Muscle of leg (tissue), 11 donors: ENCODE data around the gene PLSCR4. TPM values are rescaled to one million over a fixed set of nuclear protein-coding genes. Genes with fewer than 3 reads are reported as not detected.

Source experiments
- DNase-seq: peaks from one replicate; pipeline ENCODE4 v3.0.0; 2013
- H3K27ac ChIP-seq: one replicate; pipeline ENCODE4 v1.5.1; 2013; ENCODE audit warnings: mild to moderate bottlenecking, low read length, control low read depth
- H3K27me3 ChIP-seq: one replicate; pipeline ENCODE4 v1.6.1; 2013; ENCODE audit warnings: low read length; ENCODE audit not compliant: control insufficient read depth, insufficient read depth
- H3K36me3 ChIP-seq: one replicate; pipeline ENCODE4 v1.6.1; 2013; ENCODE audit warnings: low read length; ENCODE audit not compliant: control insufficient read depth, insufficient read depth
- H3K4me1 ChIP-seq: one replicate; pipeline ENCODE4 v1.6.1; 2013; ENCODE audit warnings: low read length; ENCODE audit not compliant: control insufficient read depth, insufficient read depth
- H3K4me3 ChIP-seq: one replicate; pipeline ENCODE4 v1.5.1; 2013; ENCODE audit warnings: low read length, control low read depth
- H3K9me3 ChIP-seq: replicated peaks from 2 replicates; pipeline ENCODE4 v1.6.1; 2013; ENCODE audit warnings: low read depth, low read length; ENCODE audit not compliant: control insufficient read depth
- WGBS: methylation state at CpG from one replicate; pipeline ENCODE4 v1.1.5; 2013; ENCODE audit warnings: missing lambda C conversion rate; ENCODE audit not compliant: insufficient coverage; 5-methylcytosine and 5-hydroxymethylcytosine counted together
- polyA plus RNA-seq, 8 donors: library from polyadenylated mRNA; unstranded; fragments of 120-200 nt; gene quantifications; one replicate each; pipeline versions ENCODE4 v1.2.1 to v1.2.3, GENCODE V29; 2013; ENCODE audit warnings: inconsistent platforms in 1 of 8, low replicate concordance in 1 of 8; ENCODE audit not compliant: insufficient read length in 8 of 8, insufficient read depth in 1 of 8
- total RNA-seq: library from RNA; stranded (reverse); fragments of 120-200 nt; gene quantifications from one replicate; pipeline ENCODE4 v1.2.4, GENCODE V29; 2013

Gene PLSCR4
- total and polyA plus RNA-seq, 9 donors, result 10.9 to 26.2 (median 15.3) TPM

DNA sequence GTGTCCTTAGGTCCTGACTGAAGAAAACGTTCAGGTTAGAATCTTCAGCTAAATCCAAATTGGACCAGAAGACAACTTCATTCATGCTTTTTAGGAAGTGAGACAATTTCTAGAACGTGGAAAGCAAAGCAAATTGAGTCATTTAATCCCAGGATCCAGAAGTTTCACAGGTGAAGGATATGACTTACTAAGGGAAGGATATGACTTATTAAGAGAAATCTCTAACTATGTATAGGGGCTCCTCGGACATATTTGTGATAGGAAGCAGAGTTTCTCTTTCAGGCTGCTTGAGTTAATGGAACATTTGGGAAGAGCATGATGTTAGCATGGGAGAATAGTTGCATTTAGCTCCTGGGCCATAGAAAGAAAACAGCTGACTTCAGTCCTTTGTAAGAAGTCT lies 73.8 kb downstream of the PLSCR4 start:
- no peaks in the 10 kb centered on the region for H3K27me3 ChIP-seq
- H3K27ac ChIP-seq, result no peak overlapping the region
- no peaks in the 10 kb centered on the region for H3K9me3 ChIP-seq
- no peak overlapping the region for H3K4me3 ChIP-seq
- no peak for DNase-seq
- no peaks in the 10 kb centered on the region for H3K36me3 ChIP-seq
- H3K4me1 ChIP-seq, result no peaks in the 10 kb centered on the region
- 20% methylated on average over 1 of the region's 3 CpGs for WGBS

DNA sequence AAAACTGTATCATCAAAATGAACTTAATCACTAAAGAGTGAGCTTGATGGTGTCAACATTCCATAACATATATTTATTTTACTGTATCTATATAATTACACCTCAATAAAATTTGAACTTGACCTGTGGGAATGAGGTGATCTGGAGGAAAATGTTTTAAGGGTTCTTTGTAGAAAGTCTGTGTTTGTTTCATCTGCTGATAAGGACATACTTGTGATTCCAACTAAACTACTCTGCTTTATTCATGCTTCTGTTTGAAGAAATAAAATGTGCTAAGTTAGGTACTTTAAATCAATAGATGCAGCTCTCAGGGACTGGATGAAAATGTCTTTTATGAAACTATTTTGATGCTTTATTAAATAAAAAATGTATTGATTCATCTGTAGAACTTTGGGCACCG lies 78.3 kb downstream of the PLSCR4 start:
- no peaks in the 10 kb centered on the region for H3K27me3 ChIP-seq
- H3K4me3 ChIP-seq, result no peak overlapping the region
- H3K4me1 ChIP-seq, result no peaks in the 10 kb centered on the region
- WGBS, result 50% methylated on average over 1 of the region's 1 CpG
- H3K27ac ChIP-seq, result no peak overlapping the region
- H3K36me3 ChIP-seq, result no peaks in the 10 kb centered on the region
- no peaks in the 10 kb centered on the region for H3K9me3 ChIP-seq
- DNase-seq, result no peak

DNA sequence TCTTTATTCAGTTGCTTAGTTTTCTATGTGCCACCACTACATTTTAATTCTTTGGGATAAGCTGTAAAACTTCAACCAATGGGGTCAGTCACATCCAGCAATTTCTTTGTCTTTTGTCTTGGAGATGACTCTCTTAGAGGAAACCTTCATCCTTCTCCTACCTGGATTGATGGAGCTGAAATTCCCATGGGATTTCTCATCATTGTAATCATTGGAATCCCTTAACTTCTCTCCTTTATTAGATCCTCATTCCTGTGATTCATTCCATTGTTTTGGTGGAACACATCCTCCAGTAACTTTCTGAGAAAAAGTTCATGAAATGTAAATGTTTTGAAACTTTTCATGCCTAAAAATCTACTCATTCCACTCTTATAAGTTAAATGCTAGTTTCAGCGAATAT lies 80.3 kb downstream of the PLSCR4 start:
- H3K9me3 ChIP-seq, result no peaks in the 10 kb centered on the region
- H3K36me3 ChIP-seq, result no peaks in the 10 kb centered on the region
- no peaks in the 10 kb centered on the region for H3K27me3 ChIP-seq
- no peaks in the 10 kb centered on the region for H3K4me1 ChIP-seq
- H3K4me3 ChIP-seq, result no peak overlapping the region
- DNase-seq, result no peak
- no peak overlapping the region for H3K27ac ChIP-seq
- no CpG with 5 or more reads among the region's 1 CpG for WGBS

DNA sequence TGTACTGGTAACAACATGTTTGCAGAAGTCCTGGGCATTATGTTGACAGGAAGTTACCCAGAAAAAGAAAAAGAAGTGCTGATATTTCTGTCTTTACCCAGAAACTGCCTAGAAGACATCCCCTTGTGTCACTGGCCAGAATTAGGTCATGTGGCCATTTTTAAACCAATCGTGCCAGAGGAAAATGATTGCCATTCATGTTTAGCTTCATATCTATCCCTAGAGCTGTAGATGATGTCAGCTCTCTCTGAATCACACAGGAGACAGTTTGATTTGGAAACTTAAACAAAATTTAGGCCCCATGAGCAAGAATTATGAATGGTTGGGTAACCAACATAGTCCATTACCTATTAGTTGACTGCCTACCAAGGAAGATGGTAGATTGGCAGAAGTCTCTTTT lies 81.0 kb downstream of the PLSCR4 start:
- Histone ChIP-seq H3K27ac (no peak overlapping the region), H3K36me3 (no peaks in the 10 kb centered on the region), H3K9me3 (no peaks in the 10 kb centered on the region), H3K27me3 (no peaks in the 10 kb centered on the region), H3K4me1 (no peaks in the 10 kb centered on the region), H3K4me3 (no peak overlapping the region)
- DNase-seq, result no peak
- no CpG with 5 or more reads among the region's 1 CpG for WGBS

DNA sequence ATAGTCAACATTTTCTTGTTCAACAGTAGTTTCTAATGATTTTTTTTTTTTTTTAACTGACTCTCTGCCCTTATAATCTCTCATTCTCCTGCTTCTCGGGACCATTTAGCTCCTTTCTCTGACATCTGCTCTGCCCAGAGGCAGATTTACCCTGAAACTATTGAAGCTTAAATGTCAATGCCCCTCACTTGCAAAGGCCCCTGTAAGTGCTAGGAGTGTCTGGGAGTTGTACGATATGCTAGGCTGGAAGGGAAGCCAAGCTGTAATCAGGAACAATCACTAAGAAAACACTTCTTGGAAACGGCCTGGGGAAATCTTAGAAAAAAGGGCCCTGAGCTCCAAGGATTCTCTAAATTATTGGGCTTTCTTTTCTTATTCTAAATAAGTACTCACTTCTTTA lies 84.1 kb downstream of the PLSCR4 start:
- H3K4me1 ChIP-seq, result no peaks in the 10 kb centered on the region
- peak; percentile 44 for DNase-seq
- H3K4me3 ChIP-seq, result no peak overlapping the region
- no peak overlapping the region for H3K27ac ChIP-seq
- no CpG with 5 or more reads among the region's 3 CpGs for WGBS
- H3K9me3 ChIP-seq, result no peaks in the 10 kb centered on the region
- H3K36me3 ChIP-seq, result no peaks in the 10 kb centered on the region
- no peaks in the 10 kb centered on the region for H3K27me3 ChIP-seq

DNA sequence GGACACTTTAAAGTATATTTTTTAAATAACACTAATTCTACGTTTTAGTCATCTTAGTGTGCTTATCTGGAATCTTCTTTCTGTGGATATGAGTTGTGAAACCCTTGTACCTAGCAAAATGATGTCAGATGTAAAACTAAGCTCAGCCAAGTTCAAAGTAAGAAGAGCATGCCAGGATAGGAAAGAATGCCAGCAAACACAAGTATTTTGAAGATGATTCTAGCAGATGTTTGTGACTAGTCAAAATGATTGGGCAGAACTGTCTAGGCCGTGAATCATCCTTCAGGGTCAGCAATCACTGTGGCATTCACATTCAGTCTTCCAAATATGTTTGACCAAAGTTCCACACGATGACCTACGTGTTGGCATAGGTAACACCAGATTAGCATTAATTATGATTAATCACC lies 84.5 kb downstream of the PLSCR4 start:
- no peaks in the 10 kb centered on the region for H3K4me1 ChIP-seq
- H3K27me3 ChIP-seq, result no peaks in the 10 kb centered on the region
- H3K27ac ChIP-seq, result no peak overlapping the region
- no peaks in the 10 kb centered on the region for H3K9me3 ChIP-seq
- no peak overlapping the region for H3K4me3 ChIP-seq
- no peaks in the 10 kb centered on the region for H3K36me3 ChIP-seq
- peak; percentile 84 for DNase-seq
- WGBS, result no CpG with 5 or more reads among the region's 4 CpGs

DNA sequence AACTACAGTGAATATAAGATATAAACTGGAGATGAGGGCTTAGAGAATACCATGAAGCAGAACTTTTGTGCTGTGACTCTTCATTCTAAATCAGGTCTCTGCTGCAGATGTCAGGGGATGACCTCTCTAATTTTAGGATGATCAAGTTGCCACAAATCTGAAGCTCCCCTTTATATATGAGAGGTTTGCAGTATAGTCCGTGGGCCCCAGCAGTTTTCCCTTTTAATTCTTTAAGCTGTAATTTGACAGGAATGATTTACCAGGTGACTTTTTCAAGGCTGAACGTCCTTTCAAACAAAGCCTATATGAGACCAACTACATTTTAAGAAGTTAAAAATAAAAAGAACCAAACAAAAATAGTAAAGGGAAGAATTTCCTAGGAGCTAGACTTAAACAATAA lies 85.0 kb downstream of the PLSCR4 start:
- no peaks in the 10 kb centered on the region for H3K27me3 ChIP-seq
- no peak overlapping the region for H3K4me3 ChIP-seq
- WGBS, result no CpG with 5 or more reads among the region's 2 CpGs
- no peak for DNase-seq
- no peaks in the 10 kb centered on the region for H3K9me3 ChIP-seq
- no peaks in the 10 kb centered on the region for H3K36me3 ChIP-seq
- no peak overlapping the region for H3K27ac ChIP-seq
- no peaks in the 10 kb centered on the region for H3K4me1 ChIP-seq

DNA sequence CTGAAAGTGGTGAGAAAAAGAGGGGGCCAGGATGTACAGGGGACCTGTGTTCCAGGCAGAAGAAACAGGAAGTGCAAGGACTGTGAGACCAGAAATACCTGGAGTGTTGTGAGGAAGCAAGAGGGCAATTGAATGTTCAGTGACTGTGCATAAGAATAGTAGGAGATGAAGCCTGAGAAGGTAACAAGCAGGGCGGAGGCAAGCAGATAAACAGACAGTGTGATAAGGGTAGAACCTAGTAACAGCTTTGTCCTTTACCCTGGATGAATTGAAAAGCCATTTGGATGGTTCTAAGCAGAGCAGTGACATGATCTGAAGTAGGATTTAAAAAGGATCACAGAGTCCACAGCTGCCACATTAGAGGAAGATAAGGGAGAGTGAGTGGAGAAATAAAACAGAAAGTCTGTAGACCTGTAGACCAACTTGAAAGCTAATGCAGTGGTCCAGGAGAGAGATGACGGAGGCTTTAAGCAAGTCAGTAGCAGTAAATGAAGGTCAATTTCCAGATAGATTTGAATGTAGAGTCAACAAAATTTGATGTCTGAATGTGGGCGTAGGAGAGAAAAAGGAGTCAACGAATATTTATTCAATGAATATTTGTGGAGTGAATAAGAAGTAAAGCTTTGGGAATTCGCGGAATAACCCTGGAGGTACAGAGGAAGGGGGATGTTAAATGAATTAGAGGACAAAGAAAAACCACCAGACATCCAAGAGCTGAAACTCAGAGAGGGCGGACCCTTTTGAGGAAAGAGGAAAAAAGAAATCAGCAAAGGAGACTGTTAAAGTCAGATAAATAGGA lies 85.7 kb downstream of the PLSCR4 start:
- Histone ChIP-seq H3K9me3 (no peaks in the 10 kb centered on the region), H3K4me1 (peaks cover 2% of the 10 kb centered on the region), H3K27ac (no peak overlapping the region), H3K36me3 (no peaks in the 10 kb centered on the region), H3K4me3 (no peak overlapping the region), H3K27me3 (no peaks in the 10 kb centered on the region)
- no peak for DNase-seq
- WGBS, result 63% methylated on average over 7 of the region's 7 CpGs

DNA sequence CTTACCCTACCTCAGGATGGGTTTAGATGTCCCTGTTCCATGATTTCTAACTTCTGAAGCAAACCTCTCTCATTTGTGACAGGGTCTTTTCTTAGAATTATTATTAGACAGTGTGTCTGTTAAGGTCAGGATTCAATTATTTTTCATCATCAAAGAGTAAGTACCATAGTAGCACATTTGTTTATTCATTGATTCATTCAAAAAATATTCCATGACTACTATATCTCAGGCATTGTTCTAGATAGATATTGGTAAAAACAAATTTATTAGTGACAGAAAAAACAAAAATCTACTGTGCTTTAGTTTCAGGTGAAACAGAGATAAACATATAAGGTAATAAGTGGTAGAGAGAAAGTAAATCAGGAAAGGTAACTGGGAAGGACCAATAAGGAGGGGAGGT lies 86.4 kb downstream of the PLSCR4 start:
- Histone ChIP-seq H3K9me3 (no peaks in the 10 kb centered on the region), H3K4me3 (no peak overlapping the region), H3K4me1 (peaks cover 2% of the 10 kb centered on the region), H3K27ac (no peak overlapping the region), H3K36me3 (no peaks in the 10 kb centered on the region), H3K27me3 (no peaks in the 10 kb centered on the region)
- no peak for DNase-seq

DNA sequence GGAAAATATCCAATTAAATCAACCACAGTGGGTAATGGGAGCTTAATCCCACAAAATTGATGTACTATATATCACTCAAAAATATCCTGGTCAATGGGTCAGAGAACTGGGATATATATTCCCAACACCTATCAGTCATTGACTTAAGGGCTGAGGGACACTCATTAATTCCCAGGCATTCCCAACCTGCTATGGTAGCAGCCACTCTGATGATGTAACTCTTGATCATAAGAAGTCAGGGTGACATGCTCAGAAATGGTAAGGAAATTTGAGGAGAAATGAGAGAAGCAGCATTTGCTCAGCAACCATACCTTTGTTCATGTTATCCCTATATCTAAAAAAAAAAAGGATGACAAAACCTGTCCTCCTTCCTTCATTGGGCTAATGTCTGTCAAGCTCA lies 86.8 kb downstream of the PLSCR4 start:
- no peaks in the 10 kb centered on the region for H3K9me3 ChIP-seq
- no peak for DNase-seq
- H3K27ac ChIP-seq, result no peak overlapping the region
- peaks cover 2% of the 10 kb centered on the region for H3K4me1 ChIP-seq
- no peaks in the 10 kb centered on the region for H3K36me3 ChIP-seq
- H3K4me3 ChIP-seq, result no peak overlapping the region
- no peaks in the 10 kb centered on the region for H3K27me3 ChIP-seq

DNA sequence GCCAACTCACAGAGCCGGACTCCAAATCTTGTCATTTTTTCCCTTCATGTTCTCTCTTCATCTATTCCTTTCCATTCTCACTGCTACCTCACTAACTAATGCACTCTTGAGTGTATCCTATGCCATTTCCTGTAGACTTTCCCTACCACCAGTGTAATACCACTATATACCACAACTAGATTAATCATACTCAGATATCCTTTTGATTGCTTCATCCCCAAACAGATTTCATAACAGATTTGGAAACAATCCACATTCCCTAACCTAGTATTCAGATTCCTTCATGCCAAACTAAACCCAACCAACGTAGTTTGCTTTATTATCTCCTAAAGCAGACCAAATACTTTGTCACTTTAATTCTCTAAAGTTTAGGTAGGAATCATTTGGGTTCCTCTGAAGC lies 87.3 kb downstream of the PLSCR4 start:
- no peak overlapping the region for H3K4me3 ChIP-seq
- WGBS, result 100% methylated on average over 1 of the region's 2 CpGs
- H3K27me3 ChIP-seq, result no peaks in the 10 kb centered on the region
- H3K36me3 ChIP-seq, result no peaks in the 10 kb centered on the region
- peaks cover 2% of the 10 kb centered on the region for H3K4me1 ChIP-seq
- no peaks in the 10 kb centered on the region for H3K9me3 ChIP-seq
- H3K27ac ChIP-seq, result no peak overlapping the region
- no peak for DNase-seq
